HG03558 (cell line): ENCODE measurements around the gene PPP1R12B.

Source experiments
- ATAC-seq: cut with Tn5 transposase; IDR thresholded peaks from one replicate; pipeline ENCODE4 v1.9.1; 2021; ENCODE audit warnings: moderate number of reproducible peaks; ENCODE audit not compliant: unreplicated experiment; ENCODE audit errors: extremely low read depth

The PPP1R12B gene

GRCh38 chr1:202348509-202349205 is at the start of gene PPP1R12B:
Gene PPP1R12B (plus strand): TSS chr1:202348699. CDS start chr1:202348852, 153 bp downstream.
- peak; percentile 92 for ATAC-seq

GRCh38 chr1:202302166-202302565 is 46.3 kb upstream of the PPP1R12B start:
- no peak for ATAC-seq

GRCh38 chr1:202304375-202304774 is 44.1 kb upstream of the PPP1R12B start:
- ATAC-seq: no peak

- ATAC-seq: no peak
Measured at GRCh38 chr1:202305168-202305567, 43.3 kb upstream of the PPP1R12B start.

- no peak for ATAC-seq
Measured at GRCh38 chr1:202306535-202307345, 41.8 kb upstream of the PPP1R12B start.

- no peak for ATAC-seq
Measured at GRCh38 chr1:202310071-202310725, 38.3 kb upstream of the PPP1R12B start.

- ATAC-seq: no peak
Measured at GRCh38 chr1:202310746-202311145, 37.8 kb upstream of the PPP1R12B start.

- ATAC-seq: no peak
Measured at GRCh38 chr1:202311875-202312635, 36.4 kb upstream of the PPP1R12B start.

GRCh38 chr1:202315576-202316168 is 32.8 kb upstream of the PPP1R12B start:
- ATAC-seq: no peak

- no peak for ATAC-seq
Measured at GRCh38 chr1:202316186-202316585, 32.3 kb upstream of the PPP1R12B start.

GRCh38 chr1:202317941-202318925 is 30.3 kb upstream of the PPP1R12B start:
- ATAC-seq: no peak

- ATAC-seq: no peak
Measured at GRCh38 chr1:202319381-202320080, 29.0 kb upstream of the PPP1R12B start.

GRCh38 chr1:202320081-202320405 is 28.5 kb upstream of the PPP1R12B start:
- no peak for ATAC-seq

- ATAC-seq: no peak
Measured at GRCh38 chr1:202323731-202324130, 24.8 kb upstream of the PPP1R12B start.

- no peak for ATAC-seq
Measured at GRCh38 chr1:202324646-202325045, 23.9 kb upstream of the PPP1R12B start.

GRCh38 chr1:202329891-202330290 is 18.6 kb upstream of the PPP1R12B start:
- no peak for ATAC-seq

GRCh38 chr1:202333861-202334260 is 14.6 kb upstream of the PPP1R12B start:
- no peak for ATAC-seq

GRCh38 chr1:202343652-202344349 is 4.7 kb upstream of the PPP1R12B start:
- no peak for ATAC-seq
